Measurements from ENCODE around the gene RNF141.

- TF ChIP-seq POLR2AphosphoS5 (IDR thresholded peaks at IDR 0.05; ENCODE audit: low read depth, low read length): no peak
- TF ChIP-seq CTCF (CRISPR knock-in tag; IDR thresholded peaks at IDR 0.05): no peak
- TF ChIP-seq EZH2 (conservative IDR thresholded peaks at IDR 0.05; ENCODE audit: low read depth, low read length): no peak
Observed at GRCh38 chr11:10496296-10496936, 44.6 kb downstream of the RNF141 start.
